ENCODE measurements around the gene TNNI3K. TPM values are rescaled to one million over a fixed set of nuclear protein-coding genes. Genes with fewer than 3 reads are reported as not detected.

TNNI3K gene
- total RNA-seq, 1 experiment from 2014 or later, result 0.49 TPM

DNA sequence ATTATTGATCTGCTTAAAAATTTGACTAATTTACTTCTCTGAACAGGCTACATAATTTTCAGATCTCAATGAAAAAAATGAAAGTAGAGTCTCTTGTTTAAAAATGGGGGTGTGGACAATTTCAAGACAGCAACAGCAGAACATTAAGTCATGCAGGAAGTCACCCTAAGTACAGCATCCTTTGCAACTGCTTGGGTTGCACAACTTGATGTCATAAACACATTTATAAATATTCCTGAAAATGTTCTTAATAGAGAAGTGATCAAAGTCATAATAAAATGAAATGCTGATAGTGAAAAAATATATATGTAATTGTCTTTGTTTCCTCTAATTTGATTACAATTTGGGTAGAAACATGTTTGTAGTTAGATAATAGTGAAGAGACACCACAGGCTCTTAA lies 79.3 kb downstream of the TNNI3K start:
- TF ChIP-seq, protein P1, sequence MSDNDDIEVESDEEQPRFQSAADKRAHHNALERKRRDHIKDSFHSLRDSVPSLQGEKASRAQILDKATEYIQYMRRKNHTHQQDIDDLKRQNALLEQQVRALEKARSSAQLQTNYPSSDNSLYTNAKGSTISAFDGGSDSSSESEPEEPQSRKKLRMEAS (IDR thresholded peaks at IDR 0.05), result no peak
- TF ChIP-seq ZNF274 (IDR thresholded peaks at IDR 0.05; ENCODE audit: low read depth, low read length) (no peak), EZH2 (IDR thresholded peaks at IDR 0.05) (no peak), EZH2phosphoT487 (IDR thresholded peaks at IDR 0.05; ENCODE audit: borderline replicate concordance) (no peak), POLR2A (IDR thresholded peaks at IDR 0.05; ENCODE audit: borderline replicate concordance, extremely low read depth, insufficient read depth, insufficient read length) (peak; percentile 42), SRF (IDR thresholded peaks at IDR 0.05; ENCODE audit: low read depth) (no peak)
- TF ChIP-seq, protein P2, sequence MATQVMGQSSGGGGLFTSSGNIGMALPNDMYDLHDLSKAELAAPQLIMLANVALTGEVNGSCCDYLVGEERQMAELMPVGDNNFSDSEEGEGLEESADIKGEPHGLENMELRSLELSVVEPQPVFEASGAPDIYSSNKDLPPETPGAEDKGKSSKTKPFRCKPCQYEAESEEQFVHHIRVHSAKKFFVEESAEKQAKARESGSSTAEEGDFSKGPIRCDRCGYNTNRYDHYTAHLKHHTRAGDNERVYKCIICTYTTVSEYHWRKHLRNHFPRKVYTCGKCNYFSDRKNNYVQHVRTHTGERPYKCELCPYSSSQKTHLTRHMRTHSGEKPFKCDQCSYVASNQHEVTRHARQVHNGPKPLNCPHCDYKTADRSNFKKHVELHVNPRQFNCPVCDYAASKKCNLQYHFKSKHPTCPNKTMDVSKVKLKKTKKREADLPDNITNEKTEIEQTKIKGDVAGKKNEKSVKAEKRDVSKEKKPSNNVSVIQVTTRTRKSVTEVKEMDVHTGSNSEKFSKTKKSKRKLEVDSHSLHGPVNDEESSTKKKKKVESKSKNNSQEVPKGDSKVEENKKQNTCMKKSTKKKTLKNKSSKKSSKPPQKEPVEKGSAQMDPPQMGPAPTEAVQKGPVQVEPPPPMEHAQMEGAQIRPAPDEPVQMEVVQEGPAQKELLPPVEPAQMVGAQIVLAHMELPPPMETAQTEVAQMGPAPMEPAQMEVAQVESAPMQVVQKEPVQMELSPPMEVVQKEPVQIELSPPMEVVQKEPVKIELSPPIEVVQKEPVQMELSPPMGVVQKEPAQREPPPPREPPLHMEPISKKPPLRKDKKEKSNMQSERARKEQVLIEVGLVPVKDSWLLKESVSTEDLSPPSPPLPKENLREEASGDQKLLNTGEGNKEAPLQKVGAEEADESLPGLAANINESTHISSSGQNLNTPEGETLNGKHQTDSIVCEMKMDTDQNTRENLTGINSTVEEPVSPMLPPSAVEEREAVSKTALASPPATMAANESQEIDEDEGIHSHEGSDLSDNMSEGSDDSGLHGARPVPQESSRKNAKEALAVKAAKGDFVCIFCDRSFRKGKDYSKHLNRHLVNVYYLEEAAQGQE (IDR thresholded peaks at IDR 0.05; ENCODE audit: low read depth), result no peak
- POLR2A ChIA-PET, result no interaction called here
- Histone ChIP-seq H3K9me2 (ENCODE audit: insufficient read depth) (no peaks in the 10 kb centered on the region), H3K4me3 (replicated peaks in 1 of 2; ENCODE audit: low read depth in 1 of 2, low read length in 2 of 2) (no peak overlapping the region), H3K36me3 (ENCODE audit: control insufficient read depth in 1 of 2, insufficient read depth in 2 of 2, low read length in 2 of 2) (no peaks in the 10 kb centered on the region), H3K4me2 (ENCODE audit: low read length) (no peak overlapping the region), H3K9ac (ENCODE audit: low read length) (no peak overlapping the region), H3K27me3 (ENCODE audit: insufficient read depth, low read length) (peaks cover 18% of the 10 kb centered on the region; the same call in 1 of the 2 replicates), H3K27ac (ENCODE audit: low read depth, low read length) (no peak overlapping the region), H3K79me2 (ENCODE audit: insufficient read depth, low read length) (no peaks in the 10 kb centered on the region), H2AFZ (ENCODE audit: low read depth, low read length, poor library complexity, severe bottlenecking) (no peak overlapping the region), H3K9me3 (ENCODE audit: control insufficient read depth in 1 of 2, insufficient read depth in 1 of 2, low read depth in 1 of 2, low read length in 2 of 2) (no peaks in the 10 kb centered on the region), H4K20me1 (ENCODE audit: insufficient read depth) (no peaks in the 10 kb centered on the region), H3K4me1 (ENCODE audit: control insufficient read depth in 1 of 2, insufficient read depth in 2 of 2, low read length in 2 of 2) (no peaks in the 10 kb centered on the region)
- CTCF ChIA-PET, result no interaction called here
- no peak for DNase-seq (ENCODE audit: low read depth, low spot score)
- no TSS peak for BruUV-seq (replicated peaks)
- intact Hi-C loops (cut with micrococcal nuclease), result no loop called here
- ATAC-seq, result no peak
- RAD21 ChIA-PET (ENCODE audit: low non-redundant PET in 1 of 2, low total read pairs in 2 of 2, uncharacterized antibody in 2 of 2, unreplicated experiment in 2 of 2), result no interaction called here
